ENCODE data around the gene EVA1A. TPM values are rescaled to one million over a fixed set of nuclear protein-coding genes. Genes with fewer than 3 reads are reported as not detected.
A peak's percentile ranks its signal among the peaks of the same experiment; 100 is the strongest.
"Not testable (repeated sequence)": the region's sequence is repeated elsewhere in the genome, so short reads cannot be mapped to it uniquely, and the experiment has no call there.

EVA1A gene
- total RNA-seq, 1 donor from 2014 or later, result 52.1 TPM

- DNase-seq (ENCODE audit: low read depth in 2 of 2), result no peak
Observed at GRCh38 chr2:75517547-75518230, 43.0 kb downstream of the EVA1A start.

GRCh38 chr2:75516378-75517360 is 44.1 kb downstream of the EVA1A start:
- DNase-seq (ENCODE audit: low read depth in 2 of 2), result peak; percentile 39 to 66

- DNase-seq (ENCODE audit: low read depth in 2 of 2), result no peak
Observed at GRCh38 chr2:75515584-75516368, 45.0 kb downstream of the EVA1A start.

GRCh38 chr2:75513616-75514170 is 47.0 kb downstream of the EVA1A start:
- DNase-seq (ENCODE audit: low read depth in 2 of 2), result no peak

- no peak for DNase-seq (ENCODE audit: low read depth in 2 of 2)
Observed at GRCh38 chr2:75512455-75513212, 48.1 kb downstream of the EVA1A start.

- DNase-seq (ENCODE audit: low read depth in 2 of 2), result peak; percentile 30 to 63
Observed at GRCh38 chr2:75506101-75506697, 54.5 kb downstream of the EVA1A start.

- no peak for DNase-seq (ENCODE audit: low read depth in 2 of 2)
Observed at GRCh38 chr2:75505012-75505411, 55.7 kb downstream of the EVA1A start.

- DNase-seq (ENCODE audit: low read depth in 2 of 2), result peak; percentile 81 to 95
Observed at GRCh38 chr2:75503048-75503607, 57.6 kb downstream of the EVA1A start.

- peak in 1 of 2 donors; percentile 46 for DNase-seq (ENCODE audit: low read depth in 2 of 2)
Observed at GRCh38 chr2:75500633-75501032, 60.1 kb downstream of the EVA1A start.

GRCh38 chr2:75499534-75499933 is 61.2 kb downstream of the EVA1A start:
- DNase-seq (ENCODE audit: low read depth in 2 of 2), result no peak

- DNase-seq (ENCODE audit: low read depth in 2 of 2), result no peak
Observed at GRCh38 chr2:75498907-75499306, 61.8 kb downstream of the EVA1A start.

- no peak for DNase-seq (ENCODE audit: low read depth in 2 of 2)
Observed at GRCh38 chr2:75497256-75497655, 63.5 kb downstream of the EVA1A start.

- DNase-seq (ENCODE audit: low read depth in 2 of 2), result no peak
Observed at GRCh38 chr2:75495862-75496261, 64.9 kb downstream of the EVA1A start.

GRCh38 chr2:75494137-75494769 is 66.5 kb downstream of the EVA1A start:
- no peak for DNase-seq (ENCODE audit: low read depth in 2 of 2)

GRCh38 chr2:75493230-75493629 is 67.5 kb downstream of the EVA1A start:
- no peak for DNase-seq (ENCODE audit: low read depth in 2 of 2)

- no peak for DNase-seq (ENCODE audit: low read depth in 2 of 2)
Observed at GRCh38 chr2:75491129-75491753, 69.5 kb downstream of the EVA1A start.

GRCh38 chr2:75489721-75490120 is 71.0 kb downstream of the EVA1A start:
- DNase-seq (ENCODE audit: low read depth in 2 of 2), result no peak

GRCh38 chr2:75488157-75488556 is 72.6 kb downstream of the EVA1A start:
- DNase-seq (ENCODE audit: low read depth in 2 of 2), result no peak

- DNase-seq (ENCODE audit: low read depth in 2 of 2), result not testable (repeated sequence)
Observed at GRCh38 chr2:75486735-75487134, 74.0 kb downstream of the EVA1A start.

Measured in dermis microvascular lymphatic vessel endothelial cell (primary cell).